CD1c-positive myeloid dendritic cell (primary cell): ENCODE data around the gene TMC2.

Source experiments
- DNase-seq: peaks from one replicate; pipeline ENCODE4 v3.0.0-alpha.2; 2016; ENCODE audit errors: extremely low spot score

Gene TMC2

GRCh38 chr20:2578475-2579192 lies 42.3 kb downstream of the TMC2 start:
- no peak for DNase-seq

GRCh38 chr20:2585811-2586210 lies 49.4 kb downstream of the TMC2 start:
- no peak for DNase-seq

GRCh38 chr20:2593756-2594155 lies 57.4 kb downstream of the TMC2 start:
- no peak for DNase-seq

GRCh38 chr20:2595076-2595475 lies 58.7 kb downstream of the TMC2 start:
- no peak for DNase-seq

- no peak for DNase-seq
Observed at GRCh38 chr20:2596673-2597279, 60.4 kb downstream of the TMC2 start.

GRCh38 chr20:2599288-2600006 lies 63.1 kb downstream of the TMC2 start:
- no peak for DNase-seq

GRCh38 chr20:2602046-2602735 lies 65.8 kb downstream of the TMC2 start:
- DNase-seq, result no peak

GRCh38 chr20:2602746-2603145 lies 66.4 kb downstream of the TMC2 start:
- no peak for DNase-seq

- no peak for DNase-seq
Observed at GRCh38 chr20:2603816-2604505, 67.6 kb downstream of the TMC2 start.

GRCh38 chr20:2604506-2604835 lies 68.1 kb downstream of the TMC2 start:
- DNase-seq, result no peak

- DNase-seq, result no peak
Observed at GRCh38 chr20:2606507-2607006, 70.2 kb downstream of the TMC2 start.

- no peak for DNase-seq
Observed at GRCh38 chr20:2610326-2610725, 74.0 kb downstream of the TMC2 start.

- no peak for DNase-seq
Observed at GRCh38 chr20:2610941-2611720, 74.8 kb downstream of the TMC2 start.

GRCh38 chr20:2612073-2612472 lies 75.7 kb downstream of the TMC2 start:
- DNase-seq, result no peak

- no peak for DNase-seq
Observed at GRCh38 chr20:2616634-2617033, 80.3 kb downstream of the TMC2 start.

- no peak for DNase-seq
Observed at GRCh38 chr20:2617099-2617714, 80.8 kb downstream of the TMC2 start.

GRCh38 chr20:2618815-2619214 lies 82.4 kb downstream of the TMC2 start:
- DNase-seq, result no peak

- DNase-seq, result no peak
Observed at GRCh38 chr20:2619337-2619736, 83.0 kb downstream of the TMC2 start.

GRCh38 chr20:2619961-2620595 lies 83.7 kb downstream of the TMC2 start:
- DNase-seq, result no peak

GRCh38 chr20:2624190-2624589 lies 87.8 kb downstream of the TMC2 start:
- no peak for DNase-seq
